HG03432 (cell line): Measurements from ENCODE around the gene KLHL29.
A peak's percentile ranks its signal among the peaks of the same experiment; 100 is the strongest.

Experiments used
- ATAC-seq: cut with Tn5 transposase; IDR thresholded peaks from one replicate; pipeline ENCODE4 v1.9.1; 2021; ENCODE audit warnings: mild to moderate bottlenecking, moderate library complexity; ENCODE audit not compliant: unreplicated experiment

Gene KLHL29

GRCh38 chr2:23526835-23527790 is 142.1 kb downstream of the KLHL29 start:
- no peak for ATAC-seq

GRCh38 chr2:23528171-23528570 is 143.2 kb downstream of the KLHL29 start:
- ATAC-seq = no peak

GRCh38 chr2:23528690-23529089 is 143.7 kb downstream of the KLHL29 start:
- ATAC-seq = no peak

GRCh38 chr2:23529659-23530058 is 144.7 kb downstream of the KLHL29 start:
- no peak for ATAC-seq

GRCh38 chr2:23530206-23530908 is 145.4 kb downstream of the KLHL29 start:
- ATAC-seq = no peak

GRCh38 chr2:23530909-23531276 is 145.9 kb downstream of the KLHL29 start:
- no peak for ATAC-seq

- no peak for ATAC-seq
Observed at GRCh38 chr2:23531280-23531679, 146.3 kb downstream of the KLHL29 start.

GRCh38 chr2:23531881-23532280 is 146.9 kb downstream of the KLHL29 start:
- no peak for ATAC-seq

- peak; percentile 86 for ATAC-seq
Observed at GRCh38 chr2:23532391-23533337, 147.7 kb downstream of the KLHL29 start.

- no peak for ATAC-seq
Observed at GRCh38 chr2:23533338-23533695, 148.3 kb downstream of the KLHL29 start.

- no peak for ATAC-seq
Observed at GRCh38 chr2:23534771-23535170, 149.8 kb downstream of the KLHL29 start.

GRCh38 chr2:23536326-23536725 is 151.3 kb downstream of the KLHL29 start:
- ATAC-seq = no peak

GRCh38 chr2:23537991-23538390 is 153.0 kb downstream of the KLHL29 start:
- no peak for ATAC-seq

GRCh38 chr2:23538566-23538965 is 153.6 kb downstream of the KLHL29 start:
- no peak for ATAC-seq

- no peak for ATAC-seq
Observed at GRCh38 chr2:23540804-23541360, 155.9 kb downstream of the KLHL29 start.

- no peak for ATAC-seq
Observed at GRCh38 chr2:23541503-23542229, 156.7 kb downstream of the KLHL29 start.

GRCh38 chr2:23542230-23542789 is 157.3 kb downstream of the KLHL29 start:
- no peak for ATAC-seq

GRCh38 chr2:23543302-23543701 is 158.3 kb downstream of the KLHL29 start:
- no peak for ATAC-seq

GRCh38 chr2:23543728-23544127 is 158.7 kb downstream of the KLHL29 start:
- ATAC-seq = no peak
